Dedifferentiated amniotic fluid mesenchymal stem cell (primary cell): ENCODE measurements around the gene NOS2.
"Not testable (repeated sequence)": the region's sequence is repeated elsewhere in the genome, so short reads cannot be mapped to it uniquely, and the experiment has no call there.

ENCODE experiments used
- DNase-seq: peaks from one replicate; pipeline ENCODE4 v3.0.0-alpha.2; 2016; ENCODE audit errors: extremely low spot score

Gene NOS2

GRCh38 chr17:27800522-27800921 lies at the start of gene NOS2:
Gene NOS2, minus strand, starts transcription at chr17:27800529. Its CDS starts 1,720 bp downstream, at chr17:27798809.
- no peak for DNase-seq

GRCh38 chr17:27849474-27850185 lies 49.3 kb upstream of the NOS2 start:
- DNase-seq = no peak

- no peak for DNase-seq
These were observed 48.6 kb upstream of the NOS2 start for GRCh38 chr17:27848931-27849330.

- DNase-seq = not testable (repeated sequence)
These were observed 46.5 kb upstream of the NOS2 start for GRCh38 chr17:27846808-27847307.

GRCh38 chr17:27846042-27846655 lies 45.8 kb upstream of the NOS2 start:
- DNase-seq = no peak

GRCh38 chr17:27845264-27846041 lies 45.1 kb upstream of the NOS2 start:
- DNase-seq = no peak

GRCh38 chr17:27840688-27841087 lies 40.4 kb upstream of the NOS2 start:
- DNase-seq = no peak

GRCh38 chr17:27840406-27840678 lies 40.0 kb upstream of the NOS2 start:
- DNase-seq = not testable (repeated sequence)

GRCh38 chr17:27839571-27840405 lies 39.5 kb upstream of the NOS2 start:
- not testable (repeated sequence) for DNase-seq

- not testable (repeated sequence) for DNase-seq
These were observed 38.3 kb upstream of the NOS2 start for GRCh38 chr17:27838607-27839006.

- not testable (repeated sequence) for DNase-seq
These were observed 37.4 kb upstream of the NOS2 start for GRCh38 chr17:27837769-27838168.

- no peak for DNase-seq
These were observed 36.3 kb upstream of the NOS2 start for GRCh38 chr17:27836651-27837050.

- DNase-seq = no peak
These were observed 34.2 kb upstream of the NOS2 start for GRCh38 chr17:27834571-27834970.

- DNase-seq = no peak
These were observed 32.5 kb upstream of the NOS2 start for GRCh38 chr17:27832831-27833230.

GRCh38 chr17:27829888-27830287 lies 29.6 kb upstream of the NOS2 start:
- DNase-seq = not testable (repeated sequence)

- not testable (repeated sequence) for DNase-seq
These were observed 28.9 kb upstream of the NOS2 start for GRCh38 chr17:27829143-27829711.

- no peak for DNase-seq
These were observed 25.1 kb upstream of the NOS2 start for GRCh38 chr17:27825459-27825858.

GRCh38 chr17:27824745-27825144 lies 24.4 kb upstream of the NOS2 start:
- DNase-seq = no peak

- DNase-seq = no peak
These were observed 23.9 kb upstream of the NOS2 start for GRCh38 chr17:27824176-27824715.

GRCh38 chr17:27822108-27822507 lies 21.8 kb upstream of the NOS2 start:
- DNase-seq = not testable (repeated sequence)

GRCh38 chr17:27821318-27821717 lies 21.0 kb upstream of the NOS2 start:
- no peak for DNase-seq
